22Rv1 (cell line): ENCODE data around the gene EIF1AX.

Source experiments
- H3K27ac ChIP-seq: fragments of 450-650 bp; 2 replicates; pipeline ENCODE4 v1.5.1; 2017
- CTCF ChIP-seq: fragments of 450-650 bp; IDR thresholded peaks from 2 replicates; pipeline ENCODE4 v1.5.1; 2017; ENCODE audit warnings: mild to moderate bottlenecking
- ZFX ChIP-seq: fragments of 450-650 bp; IDR thresholded peaks from 2 replicates; pipeline ENCODE4 v1.6.1; 2017; ENCODE audit warnings: antibody characterized with exemption, borderline replicate concordance

The EIF1AX gene

GRCh38 chrX:20143111-20143510 is 1.5 kb upstream of the EIF1AX start:
- no peak overlapping the region for H3K27ac ChIP-seq
- TF ChIP-seq ZFX (no peak), CTCF (no peak)

GRCh38 chrX:20140420-20140819 is 1.2 kb downstream of the EIF1AX start:
- H3K27ac ChIP-seq = no peak overlapping the region
- TF ChIP-seq CTCF (no peak), ZFX (no peak)

- no peak overlapping the region for H3K27ac ChIP-seq
- TF ChIP-seq ZFX (no peak), CTCF (no peak)
These were observed 1.7 kb downstream of the EIF1AX start for GRCh38 chrX:20139966-20140365.

- TF ChIP-seq CTCF = no peak
- TF ChIP-seq ZFX = no peak
- H3K27ac ChIP-seq = no peak overlapping the region
These were observed 5.7 kb downstream of the EIF1AX start for GRCh38 chrX:20135944-20136343.

GRCh38 chrX:20132666-20133065 is 9.0 kb downstream of the EIF1AX start:
- no peak overlapping the region for H3K27ac ChIP-seq

GRCh38 chrX:20130357-20130756 is 11.3 kb downstream of the EIF1AX start:
- H3K27ac ChIP-seq = no peak overlapping the region
- no peak for TF ChIP-seq ZFX
- TF ChIP-seq CTCF = no peak

More at GRCh38 chrX:20132666-20133065, 9.0 kb downstream of the EIF1AX start:
- TF ChIP-seq CTCF (no peak), ZFX (no peak)

GRCh38 chrX:20129547-20129946 is 12.1 kb downstream of the EIF1AX start:
- H3K27ac ChIP-seq = no peak overlapping the region
- no peak for TF ChIP-seq ZFX
- no peak for TF ChIP-seq CTCF
